Fibroblast of mammary gland (primary cell): ENCODE results near the gene LGALS4.

Experiments used
- DNase-seq: peaks from one replicate; pipeline ENCODE4 v3.0.0-alpha.2; 2010; ENCODE audit warnings: low read depth
- H3K4me3 ChIP-seq: 2 replicates; pipeline ENCODE4 v1.5.1; 2011; ENCODE audit warnings: low read depth, mild to moderate bottlenecking, low read length, moderate library complexity; ENCODE audit not compliant: control insufficient read depth
- TF ChIP-seq, protein P1 (sequence below): conservative IDR thresholded peaks from 2 replicates; pipeline ENCODE4 v1.5.1; 2011; ENCODE audit warnings: low read depth, low read length, inconsistent platforms; ENCODE audit not compliant: control insufficient read depth, insufficient read depth

LGALS4 gene

DNA sequence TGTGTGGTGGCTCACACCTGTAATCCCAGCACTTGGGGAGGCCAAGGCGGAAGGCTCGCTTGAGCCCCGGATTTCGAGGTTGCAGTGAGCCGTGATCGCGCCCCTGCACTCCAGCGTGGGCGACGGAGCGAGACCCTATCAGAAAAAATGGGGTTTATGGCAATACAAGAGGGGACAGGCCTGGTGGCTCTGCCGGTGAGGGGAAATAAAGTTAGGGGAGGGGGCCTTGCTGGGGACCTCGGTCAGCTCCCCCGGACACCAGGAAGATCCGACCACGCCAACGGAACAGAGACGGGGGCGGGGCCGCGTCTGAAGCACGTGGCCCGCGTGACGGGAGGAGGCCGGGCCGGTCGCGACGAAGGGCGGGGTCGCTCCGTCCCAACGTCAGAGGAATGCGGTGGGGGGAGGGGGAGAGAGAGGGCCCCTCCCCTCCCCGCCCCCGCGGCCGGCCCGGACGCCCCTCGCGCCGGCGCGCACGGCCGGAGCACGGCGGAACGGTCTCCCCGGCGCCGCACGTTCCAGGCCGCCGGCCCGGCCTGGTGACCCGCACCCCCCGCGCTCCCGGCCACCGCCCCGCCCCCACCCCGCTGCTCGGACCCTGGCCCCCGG, 39.0 kb upstream of the LGALS4 start:
- peak overlapping the region; percentile 76 for H3K4me3 ChIP-seq
- DNase-seq, result peak; percentile 84
- TF ChIP-seq, protein P1, sequence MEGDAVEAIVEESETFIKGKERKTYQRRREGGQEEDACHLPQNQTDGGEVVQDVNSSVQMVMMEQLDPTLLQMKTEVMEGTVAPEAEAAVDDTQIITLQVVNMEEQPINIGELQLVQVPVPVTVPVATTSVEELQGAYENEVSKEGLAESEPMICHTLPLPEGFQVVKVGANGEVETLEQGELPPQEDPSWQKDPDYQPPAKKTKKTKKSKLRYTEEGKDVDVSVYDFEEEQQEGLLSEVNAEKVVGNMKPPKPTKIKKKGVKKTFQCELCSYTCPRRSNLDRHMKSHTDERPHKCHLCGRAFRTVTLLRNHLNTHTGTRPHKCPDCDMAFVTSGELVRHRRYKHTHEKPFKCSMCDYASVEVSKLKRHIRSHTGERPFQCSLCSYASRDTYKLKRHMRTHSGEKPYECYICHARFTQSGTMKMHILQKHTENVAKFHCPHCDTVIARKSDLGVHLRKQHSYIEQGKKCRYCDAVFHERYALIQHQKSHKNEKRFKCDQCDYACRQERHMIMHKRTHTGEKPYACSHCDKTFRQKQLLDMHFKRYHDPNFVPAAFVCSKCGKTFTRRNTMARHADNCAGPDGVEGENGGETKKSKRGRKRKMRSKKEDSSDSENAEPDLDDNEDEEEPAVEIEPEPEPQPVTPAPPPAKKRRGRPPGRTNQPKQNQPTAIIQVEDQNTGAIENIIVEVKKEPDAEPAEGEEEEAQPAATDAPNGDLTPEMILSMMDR, result no peak

DNA sequence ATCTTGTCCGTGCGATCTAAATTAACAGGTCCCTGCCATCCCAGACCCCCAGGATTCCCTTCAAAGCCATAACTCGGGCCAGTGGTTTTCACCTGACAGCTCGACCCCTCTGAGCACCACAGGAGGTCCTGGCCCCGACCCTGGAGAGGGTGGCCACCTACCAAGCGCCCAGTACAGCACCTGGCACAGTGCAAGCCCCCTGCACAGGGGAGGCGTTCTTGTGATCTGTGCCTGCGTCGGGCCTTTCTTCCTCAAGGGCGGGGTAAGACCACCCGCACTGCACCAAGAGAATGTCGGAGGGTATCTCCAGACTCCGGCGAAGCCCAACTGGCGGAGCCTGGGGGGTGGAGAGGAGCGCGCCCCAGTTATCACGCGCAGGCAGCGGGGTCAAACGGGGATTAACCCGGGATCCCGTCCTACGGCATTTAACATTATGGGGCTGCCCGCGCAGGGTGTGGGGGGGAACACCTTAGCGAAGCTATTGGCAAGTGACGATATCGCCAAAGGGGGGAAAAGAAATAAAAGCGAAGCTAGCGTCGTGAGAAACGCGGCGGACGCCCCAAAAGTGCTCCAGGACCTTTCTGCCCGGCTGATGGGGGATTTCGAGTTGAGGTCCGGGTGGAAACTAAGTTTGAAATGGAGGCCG, 38.4 kb upstream of the LGALS4 start:
- H3K4me3 ChIP-seq, result peak overlapping the region; percentile 68
- no peak for DNase-seq
- TF ChIP-seq, protein P1, result no peak

DNA sequence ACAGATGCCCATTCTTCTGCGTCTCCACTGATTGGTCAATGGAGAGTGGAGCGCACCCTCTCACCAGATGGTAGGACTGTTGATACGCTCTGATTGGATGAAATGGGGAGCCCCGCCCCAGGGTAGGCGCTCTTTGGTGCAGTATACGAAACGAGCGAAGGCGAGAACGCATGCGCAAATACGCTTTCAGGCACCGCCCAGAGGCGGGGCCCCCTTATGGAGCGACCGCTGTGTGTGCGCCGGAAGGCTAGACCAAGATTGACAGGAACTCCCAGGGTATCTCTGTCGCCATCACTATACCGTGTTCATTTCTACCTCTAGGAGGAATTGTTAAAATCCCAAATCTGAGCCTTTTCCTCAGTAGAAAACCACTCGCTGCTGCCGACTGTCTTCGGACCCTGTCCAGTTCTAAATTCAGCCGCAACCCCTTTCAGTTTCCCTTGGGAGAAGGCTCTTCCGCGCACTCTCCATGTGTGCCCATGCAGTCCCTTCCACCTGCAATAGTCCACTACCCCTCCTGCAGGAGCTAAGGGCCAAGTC, 37.8 kb upstream of the LGALS4 start:
- TF ChIP-seq, protein P1, result no peak
- peak overlapping the region; percentile 68 for H3K4me3 ChIP-seq
- DNase-seq, result peak; percentile 100

DNA sequence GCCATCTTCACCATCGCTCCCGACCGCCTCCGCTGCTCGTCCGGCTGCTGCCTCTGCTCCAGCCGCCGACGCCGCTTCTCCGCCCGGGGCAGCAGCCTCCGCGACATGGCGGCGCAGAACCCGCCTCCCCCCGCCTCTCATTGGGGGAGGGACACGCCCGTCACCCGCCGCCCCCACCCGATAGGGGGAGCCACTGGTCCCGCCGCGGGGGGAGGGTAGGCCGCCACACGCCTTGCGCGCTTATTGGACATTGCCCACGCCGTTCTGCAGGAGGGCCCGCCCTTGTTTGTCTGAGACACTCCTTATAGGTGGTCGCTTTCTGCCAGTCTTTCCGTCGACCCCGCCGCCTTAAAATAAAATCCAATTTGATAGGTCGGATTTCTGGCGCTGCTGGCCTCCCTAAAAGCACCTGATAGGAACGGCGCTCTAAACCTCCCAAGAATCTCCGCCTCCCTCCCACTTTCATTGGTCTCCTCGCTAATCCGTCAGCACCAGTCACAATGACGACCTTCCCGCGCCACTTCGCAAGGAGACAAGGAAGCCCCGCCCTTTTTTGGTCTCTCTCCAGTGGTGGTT, 37.2 kb upstream of the LGALS4 start, which contains the start of gene HNRNPL:
Gene HNRNPL, minus strand, starts transcription at position 127 of the 576 bp plus-strand sequence. Its CDS starts 20 bp downstream, at position 107.
- H3K4me3 ChIP-seq, result peak within 1 kb of the TSS; percentile 84
- TF ChIP-seq, protein P1, result no peak
- no peak for DNase-seq

DNA sequence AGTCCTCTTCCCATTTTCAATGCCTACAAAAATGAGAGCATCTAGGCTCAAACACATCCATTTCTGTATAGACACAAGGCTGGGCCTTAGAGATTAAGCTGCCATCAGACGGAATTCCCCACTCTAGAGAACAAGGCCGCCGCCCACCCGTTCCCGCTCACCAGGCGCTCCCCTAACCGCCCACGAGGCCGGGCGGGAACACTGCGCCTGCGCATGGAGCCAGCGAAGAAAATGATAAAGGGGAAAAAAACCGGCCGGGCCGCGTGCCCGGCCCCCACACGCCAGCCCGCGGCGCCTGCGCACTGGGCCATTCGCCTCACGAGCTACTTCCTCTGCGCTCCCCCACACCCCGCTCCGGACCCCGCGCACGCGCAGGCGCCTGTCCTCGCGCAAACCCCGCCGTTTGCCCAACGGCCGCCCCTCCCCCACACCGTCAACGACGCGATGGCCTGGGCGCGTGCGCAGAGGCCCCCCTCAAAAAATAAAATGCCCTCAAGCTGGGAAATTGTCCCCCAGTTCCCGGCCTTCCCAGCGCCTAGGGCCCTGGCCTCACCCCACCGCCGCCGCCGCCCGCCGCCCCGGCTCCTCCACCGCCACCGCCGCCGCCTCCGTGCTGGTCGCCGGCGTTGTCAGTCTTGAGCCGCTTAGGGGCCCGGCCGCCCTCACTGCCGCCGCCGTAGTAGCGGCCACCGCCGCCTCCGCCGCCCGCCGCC, 36.6 kb upstream of the LGALS4 start:
- TF ChIP-seq, protein P1, result no peak
- DNase-seq, result peak; percentile 92
- H3K4me3 ChIP-seq, result peak overlapping the region; percentile 84
